Measurements from ENCODE around the gene TNPO1.

The TNPO1 gene

GRCh38 chr5:72816284-72817075 is at the start of gene TNPO1 (continued):
- no peak for TF ChIP-seq SCRT2 (tag by site-specific recombination; IDR thresholded peaks at IDR 0.05)
- no peak for TF ChIP-seq ZNF202 (tag by site-specific recombination; IDR thresholded peaks at IDR 0.05; ENCODE audit: borderline replicate concordance)
- peak; percentile 18; the same call in 1 of the 2 replicates for TF ChIP-seq ZNF24 (tag by site-specific recombination; IDR thresholded peaks at IDR 0.05)
- TF ChIP-seq ZNF843 (tag by site-specific recombination; IDR thresholded peaks at IDR 0.05): peak; percentile 34
- peak; percentile 94 for TF ChIP-seq ZNF341 (tag by site-specific recombination; IDR thresholded peaks at IDR 0.05; ENCODE audit: low read depth)
- peak; percentile 69 for TF ChIP-seq ZNF2 (tag by site-specific recombination; IDR thresholded peaks at IDR 0.05)
- TF ChIP-seq ZNF530 (tag by site-specific recombination; IDR thresholded peaks at IDR 0.05; ENCODE audit: low read depth): no peak
- peak; percentile 69; the same call in 1 of the 2 replicates for TF ChIP-seq MYNN (tag by site-specific recombination; IDR thresholded peaks at IDR 0.05; ENCODE audit: borderline replicate concordance)
- no peak for TF ChIP-seq ZNF747 (tag by site-specific recombination; IDR thresholded peaks at IDR 0.05)
- TF ChIP-seq EGR2 (tag by site-specific recombination; IDR thresholded peaks at IDR 0.05; ENCODE audit: low read depth): peak; percentile 93
- 0 out of 2 replicates have a peak, but pooled peaks have one; percentile 17 for TF ChIP-seq ZNF16 (tag by site-specific recombination; IDR thresholded peaks at IDR 0.05; ENCODE audit: low read depth)
- no peak for TF ChIP-seq ZNF214 (tag by site-specific recombination; IDR thresholded peaks at IDR 0.05; ENCODE audit: borderline replicate concordance)
- TF ChIP-seq ZNF510 (tag by site-specific recombination; IDR thresholded peaks at IDR 0.05; ENCODE audit: insufficient replicate concordance): no peak
- TF ChIP-seq ZNF223 (tag by site-specific recombination; IDR thresholded peaks at IDR 0.05): no peak
- TF ChIP-seq GFI1B (tag by site-specific recombination; IDR thresholded peaks at IDR 0.05): no peak; the same call in 1 of the 2 replicates
- no peak for TF ChIP-seq HIC1 (tag by site-specific recombination; IDR thresholded peaks at IDR 0.05)
- no peak for TF ChIP-seq ZNF302 (tag by site-specific recombination; IDR thresholded peaks at IDR 0.05; ENCODE audit: low read depth)
- TF ChIP-seq ZNF335 (tag by site-specific recombination; conservative IDR thresholded peaks at IDR 0.05): peak; percentile 90; the same call in 1 of the 2 replicates
- peak; percentile 53 for TF ChIP-seq KLF9 (tag by site-specific recombination; IDR thresholded peaks at IDR 0.05; ENCODE audit: low read depth)
- TF ChIP-seq ZNF394 (tag by site-specific recombination; IDR thresholded peaks at IDR 0.05; ENCODE audit: borderline replicate concordance): peak; percentile 67; the same call in 1 of the 2 replicates
- TF ChIP-seq ZNF518A (tag by site-specific recombination; conservative IDR thresholded peaks at IDR 0.05; ENCODE audit: low read depth): no peak
- peak; percentile 14; the same call in 1 of the 2 replicates for TF ChIP-seq PRDM10 (tag by site-specific recombination; IDR thresholded peaks at IDR 0.05)
- TF ChIP-seq BCL6B (tag by site-specific recombination; IDR thresholded peaks at IDR 0.05): peak; percentile 26; the same call in 1 of the 2 replicates
- no peak for TF ChIP-seq ZNF19 (tag by site-specific recombination; IDR thresholded peaks at IDR 0.05; ENCODE audit: low read depth)
